HFFc6 (cell line): ENCODE measurements around the gene SCN8A. TPM values are rescaled to one million over a fixed set of nuclear protein-coding genes. Genes with fewer than 3 reads are reported as not detected.
"Not testable (repeated sequence)": the region's sequence is repeated elsewhere in the genome, so short reads cannot be mapped to it uniquely, and the experiment has no call there.

Source experiments
- DNase-seq: peaks from one replicate; pipeline ENCODE4 v3.0.0-alpha.2; 2018
- H3K27ac Mint-ChIP-seq: 2 replicates; pipeline ENCODE4 v1.8.0; 2020; ENCODE audit warnings: mild to moderate bottlenecking, mixed read lengths
- H3K27me3 Mint-ChIP-seq: 2 replicates; pipeline ENCODE4 v1.8.0; 2021; ENCODE audit warnings: mild to moderate bottlenecking, moderate library complexity, mixed read lengths; ENCODE audit not compliant: insufficient read depth
- H3K36me3 Mint-ChIP-seq: 2 replicates; pipeline ENCODE4 v1.8.0; 2021; ENCODE audit warnings: low read depth, mixed read lengths
- H3K4me1 Mint-ChIP-seq: 2 replicates; pipeline ENCODE4 v1.8.0; 2020; ENCODE audit warnings: low read depth, mixed read lengths
- H3K4me3 Mint-ChIP-seq: 2 replicates; pipeline ENCODE4 v1.8.0; 2020; ENCODE audit warnings: mild to moderate bottlenecking, moderate library complexity, mixed read lengths
- H3K9me3 Mint-ChIP-seq: 2 replicates; pipeline ENCODE4 v1.8.0; 2020; ENCODE audit warnings: mild to moderate bottlenecking, mixed read lengths
- CTCF ChIP-seq: fragments of 200-600 bp; sonication (generic); IDR thresholded peaks from 2 replicates; pipeline ENCODE4 v1.5.0; 2021; ENCODE audit warnings: antibody characterized with exemption, mild to moderate bottlenecking
- long read RNA-seq: library from polyadenylated mRNA; unstranded; transcript quantifications from one replicate; pipeline ENCODE4 v2.0.0, GENCODE V29; 2019
- total RNA-seq, 6 experiments: library from RNA; stranded (reverse); fragmentation: NEBNext Ultra II Directional; extraction: Animal tissue kit (Norgen Biotek cat#: 25700); gene quantifications; 2 replicates in 1 of 6; 3 replicates in 5 of 6; pipeline ENCODE4 v1.2.3, GENCODE V29; 2021

SCN8A gene
- total RNA-seq, result 10 to 100 TPM; 13.4 to 16.0 (median 15.3) TPM
- long read RNA-seq, partial matches to known transcripts, result 2 of 12 reads
- long read RNA-seq, other reads (novel, unspliced or antisense), result 10 of 12 reads

GRCh38 chr12:51591016-51591901 lies at the start of gene SCN8A:
Gene SCN8A, plus strand, starts transcription at chr12:51591233. Its CDS starts 71,585 bp downstream, at chr12:51662818.
- peak; percentile 45 for DNase-seq
- Mint-ChIP-seq H3K9me3 (no peaks in the 10 kb centered on the region), H3K27me3 (no peaks in the 10 kb centered on the region; the same call in 1 of the 2 replicates), H3K36me3 (peaks cover 11% of the 10 kb centered on the region), H3K27ac (peak within 1 kb of the TSS; percentile 84), H3K4me3 (peak within 1 kb of the TSS; percentile 92), H3K4me1 (peaks cover 51% of the 10 kb centered on the region)
- TF ChIP-seq CTCF, result no peak

- Mint-ChIP-seq H3K9me3 (no peaks in the 10 kb centered on the region), H3K36me3 (peaks cover 9% of the 10 kb centered on the region; the same call in 1 of the 2 replicates), H3K27me3 (peaks cover 2% of the 10 kb centered on the region; the same call in 1 of the 2 replicates), H3K4me3 (no peak overlapping the region), H3K4me1 (peaks cover 19% of the 10 kb centered on the region), H3K27ac (no peak overlapping the region)
- no peak for DNase-seq
- TF ChIP-seq CTCF, result no peak
Observed at GRCh38 chr12:51546097-51546496, 44.9 kb upstream of the SCN8A start.

GRCh38 chr12:51547606-51548005 lies 43.4 kb upstream of the SCN8A start:
- TF ChIP-seq CTCF, result no peak
- Mint-ChIP-seq H3K4me1 (peaks cover 18% of the 10 kb centered on the region), H3K27ac (no peak overlapping the region), H3K4me3 (no peak overlapping the region), H3K27me3 (peaks cover 2% of the 10 kb centered on the region; the same call in 1 of the 2 replicates), H3K36me3 (peaks cover 5% of the 10 kb centered on the region; the same call in 1 of the 2 replicates), H3K9me3 (no peaks in the 10 kb centered on the region)
- no peak for DNase-seq

- no peak for TF ChIP-seq CTCF
Observed at GRCh38 chr12:51548241-51548640, 42.8 kb upstream of the SCN8A start.

GRCh38 chr12:51549637-51550036 lies 41.4 kb upstream of the SCN8A start:
- no peak for TF ChIP-seq CTCF
- H3K27ac Mint-ChIP-seq, result no peak overlapping the region

More at GRCh38 chr12:51548241-51548640, 42.8 kb upstream of the SCN8A start:
- Mint-ChIP-seq H3K36me3 (peaks cover 5% of the 10 kb centered on the region; the same call in 1 of the 2 replicates), H3K4me3 (no peak overlapping the region), H3K9me3 (no peaks in the 10 kb centered on the region), H3K27ac (no peak overlapping the region), H3K4me1 (peaks cover 18% of the 10 kb centered on the region), H3K27me3 (peaks cover 2% of the 10 kb centered on the region; the same call in 1 of the 2 replicates)
- DNase-seq, result no peak

GRCh38 chr12:51568271-51569032 lies 22.6 kb upstream of the SCN8A start:
- peaks cover 16% of the 10 kb centered on the region for H3K36me3 Mint-ChIP-seq
- DNase-seq, H3K4me3 Mint-ChIP-seq, H3K27ac Mint-ChIP-seq, H3K4me1 Mint-ChIP-seq, H3K27me3 Mint-ChIP-seq: not testable (repeated sequence)
- H3K9me3 Mint-ChIP-seq, result peaks cover 22% of the 10 kb centered on the region

More at GRCh38 chr12:51549637-51550036, 41.4 kb upstream of the SCN8A start:
- peaks cover 2% of the 10 kb centered on the region; the same call in 1 of the 2 replicates for H3K27me3 Mint-ChIP-seq
- H3K9me3 Mint-ChIP-seq, result no peaks in the 10 kb centered on the region
- no peak for DNase-seq
- peaks cover 18% of the 10 kb centered on the region for H3K4me1 Mint-ChIP-seq
- no peak overlapping the region for H3K4me3 Mint-ChIP-seq
- peaks cover 8% of the 10 kb centered on the region for H3K36me3 Mint-ChIP-seq
